H1 (cell line): ENCODE data around the gene RHO. TPM values are rescaled to one million over a fixed set of nuclear protein-coding genes. Genes with fewer than 3 reads are reported as not detected.

Source experiments
- CTCF ChIA-PET: fragments of 300-600 bp; sonication (Branson Sonifier 250); formaldehyde crosslinking; loops from one replicate; lab custom pipeline; 2021; ENCODE audit not compliant: partially characterized antibody; lab: Charles Lee
- POLR2A ChIA-PET: fragments of 300-600 bp; sonication (Branson Sonifier 250); formaldehyde crosslinking; loops from one replicate; lab custom pipeline; 2021; ENCODE audit warnings: inconsistent platforms; ENCODE audit not compliant: partially characterized antibody; lab: Charles Lee
- DNase-seq, 2 experiments: peaks; one replicate each; pipeline versions ENCODE4 v3.0.0 to v3.0.0-alpha.2; 2010 to 2022; ENCODE audit warnings: low spot score in 2 of 2, low read depth in 1 of 2, mixed read lengths in 1 of 2
- FAIRE-seq: peaks from 2 replicates; lab custom pipeline; 2011; peaks lifted over from hg19 to GRCh38; lab: Jason Lieb, UNC
- H2AFZ ChIP-seq: 2 replicates; pipeline ENCODE4 v1.8.1; 2012; ENCODE audit warnings: low read length, inconsistent platforms
- H2AK5ac ChIP-seq: 2 replicates; pipeline ENCODE4 v1.6.1; 2013; ENCODE audit warnings: low read depth, low read length
- H2BK120ac ChIP-seq: replicated peaks from 2 replicates; pipeline ENCODE3; 2013; ENCODE audit warnings: low read depth, low read length, inconsistent platforms
- H2BK12ac ChIP-seq: 2 replicates; pipeline ENCODE4 v1.6.1; 2013; ENCODE audit warnings: low read depth, low read length
- H2BK15ac ChIP-seq: 2 replicates; pipeline ENCODE4 v1.6.1; 2013; ENCODE audit warnings: low read length
- H2BK20ac ChIP-seq: 2 replicates; pipeline ENCODE4 v1.6.1; 2013; ENCODE audit warnings: low read length
- H2BK5ac ChIP-seq: 2 replicates; pipeline ENCODE4 v1.6.1; 2013; ENCODE audit warnings: low read depth, low read length
- H3K14ac ChIP-seq: 2 replicates; pipeline ENCODE4 v1.6.1; 2013; ENCODE audit warnings: inconsistent platforms; ENCODE audit not compliant: insufficient read length
- H3K18ac ChIP-seq: 2 replicates; pipeline ENCODE4 v1.6.1; 2013; ENCODE audit warnings: low read length; ENCODE audit errors: extremely low read depth
- H3K23ac ChIP-seq: 2 replicates; pipeline ENCODE4 v1.6.1; 2013; ENCODE audit warnings: inconsistent platforms; ENCODE audit not compliant: insufficient read length
- H3K23me2 ChIP-seq: 2 replicates; pipeline ENCODE4 v1.6.1; 2013; ENCODE audit warnings: low read depth, low read length
- H3K27ac ChIP-seq: 2 replicates; pipeline ENCODE4 v1.6.1; 2011; ENCODE audit warnings: low read depth, low read length, inconsistent platforms
- H3K27me3 ChIP-seq, 4 experiments: replicated peaks in 1 of 4; 1 replicate in 1 of 4; 2 replicates in 3 of 4; pipeline versions ENCODE4 v1.6.1 to v1.8.1; 2011 to 2013; ENCODE audit warnings: low read length in 3 of 4, mild to moderate bottlenecking in 3 of 4, inconsistent platforms in 2 of 4, mixed read lengths in 2 of 4, moderate library complexity in 1 of 4; ENCODE audit not compliant: control insufficient read depth in 3 of 4, insufficient read depth in 3 of 4; ENCODE audit errors: extremely low read depth in 1 of 4
- H3K36me3 ChIP-seq, 4 experiments: 2 replicates each; pipeline versions ENCODE4 v1.6.1 to v1.8.1; 2011 to 2013; ENCODE audit warnings: mild to moderate bottlenecking in 4 of 4, low read length in 3 of 4, moderate library complexity in 2 of 4, control low read depth in 1 of 4, inconsistent platforms in 1 of 4; ENCODE audit not compliant: insufficient read depth in 4 of 4, control insufficient read depth in 2 of 4
- H3K4ac ChIP-seq: replicated peaks from 2 replicates; pipeline ENCODE3; 2013; ENCODE audit warnings: low read length, low read depth, mixed read lengths, inconsistent platforms; ENCODE audit not compliant: insufficient read length
- H3K4me1 ChIP-seq, 4 experiments: replicated peaks in 1 of 4; 1 replicate in 1 of 4; 2 replicates in 3 of 4; pipeline versions ENCODE4 v1.6.1 to v1.8.1; 2011 to 2013; ENCODE audit warnings: low read length in 3 of 4, inconsistent platforms in 2 of 4, mixed read lengths in 1 of 4; ENCODE audit not compliant: insufficient read depth in 4 of 4, control insufficient read depth in 3 of 4
- H3K4me2 ChIP-seq, 2 experiments: 2 replicates each; pipeline versions ENCODE4 v1.6.1 to v1.8.1; 2011 to 2013; ENCODE audit warnings: low read depth in 2 of 2, low read length in 2 of 2, control low read depth in 1 of 2, inconsistent platforms in 1 of 2, mild to moderate bottlenecking in 1 of 2; ENCODE audit not compliant: insufficient read depth in 1 of 2
- H3K4me3 ChIP-seq, 4 experiments: fragments of 200-600, 300-600 bp in 1 of 4; sonication (generic), shearing (Covaris generic), sonication (Bioruptor Twin) in 1 of 4; 2 replicates each; pipeline versions ENCODE4 v1.5.1 to v1.8.1; 2011 to 2016; ENCODE audit warnings: low read length in 4 of 4, low read depth in 3 of 4, control low read depth in 2 of 4, inconsistent platforms in 2 of 4, mild to moderate bottlenecking in 2 of 4, mixed read lengths in 1 of 4, moderate library complexity in 1 of 4; ENCODE audit not compliant: insufficient read depth in 2 of 4; ENCODE audit errors: extremely low read depth in 1 of 4
- H3K56ac ChIP-seq: replicated peaks from 2 replicates; pipeline ENCODE3; 2013; ENCODE audit warnings: low read depth, mild to moderate bottlenecking, mixed read lengths, low read length, inconsistent platforms; ENCODE audit not compliant: insufficient read length
- H3K79me1 ChIP-seq: 2 replicates; pipeline ENCODE4 v1.6.1; 2013; ENCODE audit warnings: low read depth, low read length, control low read depth
- H3K79me2 ChIP-seq, 2 experiments: 2 replicates each; pipeline versions ENCODE4 v1.6.1 to v1.8.1; 2012 to 2013; ENCODE audit warnings: low read length in 2 of 2, mild to moderate bottlenecking in 2 of 2, inconsistent platforms in 1 of 2; ENCODE audit not compliant: insufficient read depth in 2 of 2, control insufficient read depth in 1 of 2
- H3K9ac ChIP-seq, 4 experiments: replicated peaks in 1 of 4; 1 replicate in 1 of 4; 2 replicates in 3 of 4; pipeline versions ENCODE4 v1.6.1 to v1.8.1; 2011 to 2013; ENCODE audit warnings: low read depth in 3 of 4, low read length in 3 of 4, control low read depth in 2 of 4, mild to moderate bottlenecking in 2 of 4, moderate library complexity in 2 of 4, inconsistent platforms in 1 of 4; ENCODE audit errors: extremely low read depth in 1 of 4
- H3K9me3 ChIP-seq, 2 experiments: 2 replicates each; pipeline versions ENCODE4 v1.6.1 to v1.8.1; 2012 to 2013; ENCODE audit warnings: mild to moderate bottlenecking in 2 of 2, moderate library complexity in 2 of 2, control low read depth in 1 of 2, inconsistent platforms in 1 of 2, low read depth in 1 of 2, low read length in 1 of 2, mixed read lengths in 1 of 2; ENCODE audit not compliant: insufficient read depth in 2 of 2
- H4K20me1 ChIP-seq, 2 experiments: replicated peaks in 1 of 2; 2 replicates each; pipeline versions ENCODE3 to v1.8.1; 2011 to 2013; ENCODE audit warnings: inconsistent platforms in 2 of 2, low read length in 2 of 2, mild to moderate bottlenecking in 1 of 2; ENCODE audit not compliant: insufficient read depth in 2 of 2, control insufficient read depth in 1 of 2
- H4K5ac ChIP-seq: 2 replicates; pipeline ENCODE4 v1.6.1; 2013; ENCODE audit warnings: low read length, low read depth, mixed read lengths, inconsistent platforms; ENCODE audit not compliant: insufficient read length
- H4K8ac ChIP-seq: 2 replicates; pipeline ENCODE4 v1.8.0; 2013; ENCODE audit warnings: mild to moderate bottlenecking, moderate library complexity, low read length, inconsistent platforms; ENCODE audit not compliant: insufficient read depth; ENCODE audit errors: extremely low read depth
- H4K91ac ChIP-seq: replicated peaks from 2 replicates; pipeline ENCODE3; 2013; ENCODE audit warnings: low read length, mixed read lengths, inconsistent platforms; ENCODE audit not compliant: insufficient read length
- CTBP2 ChIP-seq: IDR thresholded peaks from 2 replicates; pipeline ENCODE4 v1.7.0; 2011; ENCODE audit warnings: borderline replicate concordance, mild to moderate bottlenecking, moderate library complexity, mixed read lengths, low read length; ENCODE audit not compliant: insufficient read depth, insufficient read length
- WGBS, 2 experiments: shearing (Covaris generic) in 1 of 2; methylation state at CpG; one replicate each; pipeline versions ENCODE4 v1.1.6 to v1.1.7; 2013 to 2015; ENCODE audit warnings: low lambda C conversion rate in 2 of 2, mixed read lengths in 2 of 2, inconsistent platforms in 1 of 2, low coverage in 1 of 2, missing lambda C conversion rate in 1 of 2; ENCODE audit not compliant: insufficient replicate concordance in 2 of 2, insufficient coverage in 1 of 2, insufficient read length in 1 of 2; ENCODE audit errors: extremely low coverage in 1 of 2, missing lambda C conversion rate in 1 of 2; 5-methylcytosine and 5-hydroxymethylcytosine counted together
- polyA plus RNA-seq, 7 experiments: library from polyadenylated mRNA; depleted of rRNA in 3 of 7; stranded (reverse) in 5 of 7; unstranded in 2 of 7; fragments of >200 nt in 5 of 7; fragments of 200-250 nt in 2 of 7; gene quantifications; 1 replicate in 5 of 7; 2 replicates in 1 of 7; 4 replicates in 1 of 7; pipeline versions ENCODE4 v1.2.1 to v1.2.3, GENCODE V29; 2011 to 2013; ENCODE audit warnings: missing spikeins in 2 of 7, mixed read lengths in 2 of 7
- total RNA-seq: library from RNA; stranded (reverse); fragmentation: NEBNext Ultra II Directional; extraction: Animal tissue kit (Norgen Biotek cat#: 25700); gene quantifications from 2 replicates; pipeline ENCODE4 v1.2.1, GENCODE V29; 2021
- TF ChIP-seq, protein P1 (sequence below), 3 experiments: IDR thresholded peaks; 1 replicate in 2 of 3; 2 replicates in 1 of 3; pipeline versions ENCODE4 v1.5.1 to v1.6.1; 2011; ENCODE audit warnings: low read length in 3 of 3, mild to moderate bottlenecking in 3 of 3, inconsistent platforms in 2 of 3, low read depth in 1 of 3, moderate library complexity in 1 of 3; ENCODE audit not compliant: insufficient read depth in 1 of 3; ENCODE audit errors: control extremely low read depth in 1 of 3

RHO gene
- total and polyA plus RNA-seq, 2 of the 8 experiments (the other 6 are each of a cell fraction or from before 2014, with no cell fraction given) = not detected

DNA sequence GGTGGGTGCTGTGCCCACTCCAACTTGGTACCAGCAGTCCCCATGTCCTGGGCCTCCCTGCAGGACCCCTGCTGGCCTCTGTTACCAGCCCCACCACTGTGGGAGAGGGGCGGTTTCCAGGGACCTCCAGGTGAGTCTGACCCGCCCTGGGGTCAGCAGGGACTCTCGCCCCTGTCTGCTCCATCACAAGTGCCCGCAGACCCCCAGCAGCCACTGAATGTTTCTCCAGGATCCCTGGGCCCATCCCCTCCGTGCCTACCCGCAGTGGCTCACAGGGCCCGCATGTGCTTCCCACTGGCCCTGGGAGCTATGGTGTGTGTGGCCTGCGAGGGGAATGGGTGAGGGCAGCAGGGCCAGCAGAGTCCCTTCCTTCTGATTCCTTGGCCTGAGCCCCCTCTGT is 9.9 kb upstream of the RHO start:
- no peak overlapping the region for H3K18ac ChIP-seq
- H3K4ac ChIP-seq = no peak overlapping the region
- no peaks in the 10 kb centered on the region for H3K9me3 ChIP-seq
- H3K27ac ChIP-seq = no peak overlapping the region
- H3K36me3 ChIP-seq = no peaks in the 10 kb centered on the region; a peak in 2 of 8 replicates
- H2BK20ac ChIP-seq = no peak overlapping the region
- no peak overlapping the region for H2BK5ac ChIP-seq
- 88% methylated on average over 8 of the region's 8 CpGs; no CpG with 5 or more reads in 1 of the 2 experiments for WGBS, 2 experiments
- no peaks in the 10 kb centered on the region for H3K23me2 ChIP-seq
- H2BK12ac ChIP-seq = no peak overlapping the region
- H3K4me2 ChIP-seq = no peak overlapping the region
- no peak overlapping the region for H3K56ac ChIP-seq
- POLR2A ChIA-PET = interaction anchor here (2.8 kb wide), 1 partner anchor 9 kb away, joined by 12 read pairs; the partner anchor contains the start of gene RHO
- no peak overlapping the region for H3K4me3 ChIP-seq
- no peaks in the 10 kb centered on the region for H4K20me1 ChIP-seq
- no peak overlapping the region for H2AK5ac ChIP-seq
- no peak overlapping the region for H4K5ac ChIP-seq
- no peak overlapping the region for H3K23ac ChIP-seq
- no peaks in the 10 kb centered on the region for H3K79me1 ChIP-seq
- H2BK15ac ChIP-seq = no peak overlapping the region
- H4K8ac ChIP-seq = no peak overlapping the region
- H3K79me2 ChIP-seq = no peaks in the 10 kb centered on the region
- FAIRE-seq = no peak
- H3K9ac ChIP-seq = no peak overlapping the region
- CTCF ChIA-PET = interaction anchor here (1.4 to 2.1 kb wide), 5 partner anchors 16 to 87 kb away, joined by 3 to 9 read pairs (median 4); partner anchors contain the start of gene PLXND1
- H3K4me1 ChIP-seq = no peaks in the 10 kb centered on the region; a peak in 1 of 7 replicates
- H4K91ac ChIP-seq = no peak overlapping the region
- no peak overlapping the region for H2BK120ac ChIP-seq
- H3K27me3 ChIP-seq = no peaks in the 10 kb centered on the region
- no peak for TF ChIP-seq CTBP2
- TF ChIP-seq, protein P1, sequence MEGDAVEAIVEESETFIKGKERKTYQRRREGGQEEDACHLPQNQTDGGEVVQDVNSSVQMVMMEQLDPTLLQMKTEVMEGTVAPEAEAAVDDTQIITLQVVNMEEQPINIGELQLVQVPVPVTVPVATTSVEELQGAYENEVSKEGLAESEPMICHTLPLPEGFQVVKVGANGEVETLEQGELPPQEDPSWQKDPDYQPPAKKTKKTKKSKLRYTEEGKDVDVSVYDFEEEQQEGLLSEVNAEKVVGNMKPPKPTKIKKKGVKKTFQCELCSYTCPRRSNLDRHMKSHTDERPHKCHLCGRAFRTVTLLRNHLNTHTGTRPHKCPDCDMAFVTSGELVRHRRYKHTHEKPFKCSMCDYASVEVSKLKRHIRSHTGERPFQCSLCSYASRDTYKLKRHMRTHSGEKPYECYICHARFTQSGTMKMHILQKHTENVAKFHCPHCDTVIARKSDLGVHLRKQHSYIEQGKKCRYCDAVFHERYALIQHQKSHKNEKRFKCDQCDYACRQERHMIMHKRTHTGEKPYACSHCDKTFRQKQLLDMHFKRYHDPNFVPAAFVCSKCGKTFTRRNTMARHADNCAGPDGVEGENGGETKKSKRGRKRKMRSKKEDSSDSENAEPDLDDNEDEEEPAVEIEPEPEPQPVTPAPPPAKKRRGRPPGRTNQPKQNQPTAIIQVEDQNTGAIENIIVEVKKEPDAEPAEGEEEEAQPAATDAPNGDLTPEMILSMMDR (IDR thresholded peaks at IDR 0.05; ENCODE audit: control extremely low read depth in 1 of 3, insufficient read depth in 1 of 3, low read depth in 1 of 3, low read length in 3 of 3) = no peak
- H3K14ac ChIP-seq = no peak overlapping the region
- DNase-seq = no peak
- no peak overlapping the region for H2AFZ ChIP-seq
